ENCODE data around the gene LARP6.
"Not testable (repeated sequence)": the region's sequence is repeated elsewhere in the genome, so short reads cannot be mapped to it uniquely, and the experiment has no call there.

LARP6 gene

GRCh38 chr15:70827721-70828120 is 26.2 kb downstream of the LARP6 start:
- Mint-ChIP-seq H3K9me3 (no peaks in the 10 kb centered on the region), H3K4me1 (no peaks in the 10 kb centered on the region), H3K27me3 (peaks cover 13% of the 10 kb centered on the region), H3K36me3 (ENCODE audit: low read depth) (no peaks in the 10 kb centered on the region), H3K4me3 (no peak overlapping the region), H3K27ac (no peak overlapping the region)
- ATAC-seq, result no peak
- DNase-seq, result no peak

- no peaks in the 10 kb centered on the region for H3K9me3 Mint-ChIP-seq
- H3K27ac Mint-ChIP-seq, result no peak overlapping the region
- peaks cover 13% of the 10 kb centered on the region for H3K27me3 Mint-ChIP-seq
- ATAC-seq (no peak), DNase-seq (no peak)
- no peak overlapping the region for H3K4me3 Mint-ChIP-seq
- H3K36me3 Mint-ChIP-seq (ENCODE audit: low read depth), result no peaks in the 10 kb centered on the region
- no peaks in the 10 kb centered on the region for H3K4me1 Mint-ChIP-seq
Observed at GRCh38 chr15:70826634-70827033, 27.3 kb downstream of the LARP6 start.

DNA sequence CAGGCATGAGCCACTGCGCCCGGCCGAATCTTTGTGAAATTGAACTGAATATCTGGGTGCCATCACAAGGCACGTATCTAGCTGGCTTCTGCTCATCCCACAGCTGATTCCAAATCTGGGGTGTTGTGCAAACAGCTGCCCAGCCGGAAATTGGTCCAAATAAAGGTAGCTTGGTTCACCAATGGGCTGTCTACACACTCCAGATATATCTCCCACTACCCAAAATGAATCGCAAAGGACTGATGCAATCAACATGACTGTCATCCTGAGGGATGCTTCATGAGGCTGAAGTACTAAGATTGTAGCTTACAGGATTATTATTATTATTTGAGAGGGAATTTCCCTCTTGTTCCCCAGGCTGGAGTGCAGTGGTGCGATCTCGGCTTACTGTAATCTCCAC is 28.1 kb downstream of the LARP6 start:
- Mint-ChIP-seq H3K4me1 (no peaks in the 10 kb centered on the region), H3K9me3 (no peaks in the 10 kb centered on the region)
- ATAC-seq, result no peak

DNA sequence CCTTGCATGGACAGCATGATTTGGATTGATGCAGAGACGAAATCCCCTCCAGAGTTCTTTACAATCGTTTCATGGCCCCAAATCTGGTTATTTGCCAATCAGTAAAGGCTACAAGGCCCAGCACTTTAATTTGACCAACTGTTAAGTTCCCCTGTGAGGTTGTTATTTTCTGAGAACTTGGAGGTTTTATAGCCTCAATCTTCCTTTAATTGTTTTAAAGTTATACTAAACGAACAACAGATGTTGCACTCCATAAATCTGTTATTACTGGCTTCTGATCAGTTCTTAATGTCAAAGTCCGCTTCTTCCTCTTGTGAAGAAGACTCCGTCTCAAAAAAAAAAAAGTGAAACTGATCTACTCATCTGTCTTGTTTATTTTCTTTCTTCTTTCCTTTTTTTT is 30.8 kb downstream of the LARP6 start:
- no peak for ATAC-seq
- Mint-ChIP-seq H3K4me3 (no peak overlapping the region), H3K36me3 (ENCODE audit: low read depth) (no peaks in the 10 kb centered on the region), H3K27me3 (peaks cover 11% of the 10 kb centered on the region), H3K27ac (no peak overlapping the region), H3K9me3 (no peaks in the 10 kb centered on the region), H3K4me1 (no peaks in the 10 kb centered on the region)
- no peak for DNase-seq

More for the DNA sequence above, 28.1 kb downstream of the LARP6 start:
- no peaks in the 10 kb centered on the region for H3K36me3 Mint-ChIP-seq (ENCODE audit: low read depth)
- H3K4me3 Mint-ChIP-seq, result no peak overlapping the region
- H3K27me3 Mint-ChIP-seq, result peaks cover 13% of the 10 kb centered on the region
- no peak overlapping the region for H3K27ac Mint-ChIP-seq
- DNase-seq, result no peak

DNA sequence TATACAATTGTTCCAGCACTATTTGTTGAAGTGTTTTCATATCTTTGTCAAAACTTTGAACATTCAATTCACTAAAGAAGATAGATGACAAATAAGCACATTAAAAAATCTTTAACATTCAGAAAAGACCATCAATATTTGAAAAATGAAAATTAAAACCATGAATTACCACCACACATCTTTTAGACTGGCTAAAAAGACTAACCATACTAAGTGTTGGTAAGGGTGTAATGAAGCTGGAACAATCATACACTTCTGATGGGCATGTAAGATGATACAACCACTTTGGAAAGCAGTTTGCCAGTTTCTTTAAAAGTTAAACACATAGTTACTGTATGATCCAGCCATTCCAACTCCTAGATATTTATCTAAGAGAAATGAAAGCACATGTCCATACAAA is 33.7 kb downstream of the LARP6 start:
- ATAC-seq (no peak), DNase-seq (no peak)
- H3K36me3 Mint-ChIP-seq (ENCODE audit: low read depth), result no peaks in the 10 kb centered on the region
- H3K9me3 Mint-ChIP-seq, result no peaks in the 10 kb centered on the region
- peaks cover 2% of the 10 kb centered on the region for H3K27me3 Mint-ChIP-seq
- H3K27ac Mint-ChIP-seq, result no peak overlapping the region
- H3K4me1 Mint-ChIP-seq, result no peaks in the 10 kb centered on the region
- H3K4me3 Mint-ChIP-seq, result no peak overlapping the region

DNA sequence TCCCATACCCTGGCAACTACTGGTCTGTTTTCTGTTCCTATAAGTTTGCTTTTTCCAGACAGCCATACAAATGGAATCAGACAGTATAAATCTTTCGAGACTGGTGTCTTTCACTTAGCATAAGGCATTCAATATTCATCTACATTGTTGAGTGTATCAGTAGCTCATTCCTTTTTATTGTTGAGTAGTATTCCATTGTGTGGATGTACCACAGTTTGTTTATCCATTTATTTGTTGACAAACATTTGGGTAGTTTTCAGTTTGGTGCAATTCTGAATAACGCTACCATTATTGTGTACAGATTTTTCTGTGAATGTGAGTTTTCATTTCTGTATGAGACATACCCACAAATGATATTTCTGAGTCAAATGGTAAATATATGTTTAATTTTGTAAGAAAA is 35.4 kb downstream of the LARP6 start:
- no peak overlapping the region for H3K4me3 Mint-ChIP-seq
- no peak for ATAC-seq
- no peaks in the 10 kb centered on the region for H3K9me3 Mint-ChIP-seq
- H3K27ac Mint-ChIP-seq, result no peak overlapping the region
- H3K4me1 Mint-ChIP-seq, result no peaks in the 10 kb centered on the region
- no peaks in the 10 kb centered on the region for H3K27me3 Mint-ChIP-seq
- no peaks in the 10 kb centered on the region for H3K36me3 Mint-ChIP-seq (ENCODE audit: low read depth)
- no peak for DNase-seq

DNA sequence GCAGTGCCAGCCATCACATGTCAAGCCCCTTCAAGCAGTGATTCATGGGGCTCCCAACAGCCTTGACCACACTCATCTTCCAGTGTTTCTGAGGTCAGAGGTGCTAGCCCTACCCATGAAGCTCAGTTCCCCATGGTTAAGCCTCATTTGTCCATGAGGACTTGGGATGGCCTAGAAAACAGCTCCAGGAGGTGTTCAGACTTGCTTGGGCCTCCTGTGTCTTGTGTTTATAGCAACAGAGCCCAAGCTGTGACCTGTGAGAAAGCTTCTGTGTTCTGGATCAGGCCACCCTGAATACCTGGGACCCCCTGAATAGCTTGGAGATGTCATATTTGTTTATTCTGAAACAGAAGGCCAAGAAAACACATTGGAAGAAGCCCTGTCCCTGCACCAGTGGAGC is 36.7 kb downstream of the LARP6 start:
- no peaks in the 10 kb centered on the region for H3K9me3 Mint-ChIP-seq

DNA sequence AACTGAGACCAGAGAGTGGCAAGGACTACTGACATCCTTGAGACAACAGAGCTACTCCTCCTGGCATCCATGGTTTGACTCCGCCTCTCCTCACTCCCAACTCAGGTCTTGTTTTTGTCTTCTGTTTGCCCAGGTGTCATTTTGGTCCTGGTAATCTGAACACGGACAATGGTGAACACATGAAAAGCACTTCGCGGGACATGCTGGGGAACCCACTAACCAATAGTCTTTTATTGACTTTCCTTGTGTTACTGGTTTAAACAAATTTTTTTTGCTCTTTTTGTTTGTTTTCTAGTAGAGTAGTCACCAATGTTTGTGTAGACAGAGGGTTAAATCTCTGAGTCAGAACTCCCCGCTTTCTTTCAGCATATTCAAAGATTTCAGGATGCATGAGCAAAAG is 38.4 kb downstream of the LARP6 start:
- no peak for ATAC-seq
- no peak for DNase-seq
- Mint-ChIP-seq H3K36me3 (ENCODE audit: low read depth) (no peaks in the 10 kb centered on the region), H3K27me3 (peaks cover under 1% of the 10 kb centered on the region), H3K9me3 (no peaks in the 10 kb centered on the region), H3K4me3 (no peak overlapping the region), H3K27ac (no peak overlapping the region), H3K4me1 (no peaks in the 10 kb centered on the region)

More for the DNA sequence above, 36.7 kb downstream of the LARP6 start:
- DNase-seq (no peak), ATAC-seq (no peak)
- Mint-ChIP-seq H3K4me3 (no peak overlapping the region), H3K27ac (no peak overlapping the region), H3K4me1 (no peaks in the 10 kb centered on the region), H3K36me3 (ENCODE audit: low read depth) (no peaks in the 10 kb centered on the region), H3K27me3 (no peaks in the 10 kb centered on the region)

DNA sequence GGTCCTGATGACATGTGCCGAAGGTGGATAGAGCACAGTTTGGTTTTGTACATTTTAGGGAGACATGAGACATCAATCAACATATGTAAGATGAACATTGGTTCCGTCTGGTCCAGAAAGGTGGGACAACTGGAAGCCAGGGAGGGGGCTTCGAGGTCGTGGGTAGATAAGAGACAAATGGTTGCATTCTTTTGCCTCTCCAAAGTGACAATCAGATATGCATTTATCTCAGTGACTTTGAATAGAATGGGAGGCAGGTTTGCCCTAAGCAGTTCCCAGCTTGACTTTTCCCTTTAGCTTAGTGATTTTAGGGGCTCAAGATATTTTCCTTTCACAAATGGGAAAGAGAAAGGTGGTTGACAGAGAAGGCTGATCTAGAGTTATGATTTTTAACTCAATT is 38.9 kb downstream of the LARP6 start:
- not testable (repeated sequence) for H3K4me3 Mint-ChIP-seq; DNase-seq; H3K27ac Mint-ChIP-seq; H3K27me3 Mint-ChIP-seq; H3K36me3 Mint-ChIP-seq (ENCODE audit: low read depth); H3K9me3 Mint-ChIP-seq; H3K4me1 Mint-ChIP-seq; ATAC-seq

DNA sequence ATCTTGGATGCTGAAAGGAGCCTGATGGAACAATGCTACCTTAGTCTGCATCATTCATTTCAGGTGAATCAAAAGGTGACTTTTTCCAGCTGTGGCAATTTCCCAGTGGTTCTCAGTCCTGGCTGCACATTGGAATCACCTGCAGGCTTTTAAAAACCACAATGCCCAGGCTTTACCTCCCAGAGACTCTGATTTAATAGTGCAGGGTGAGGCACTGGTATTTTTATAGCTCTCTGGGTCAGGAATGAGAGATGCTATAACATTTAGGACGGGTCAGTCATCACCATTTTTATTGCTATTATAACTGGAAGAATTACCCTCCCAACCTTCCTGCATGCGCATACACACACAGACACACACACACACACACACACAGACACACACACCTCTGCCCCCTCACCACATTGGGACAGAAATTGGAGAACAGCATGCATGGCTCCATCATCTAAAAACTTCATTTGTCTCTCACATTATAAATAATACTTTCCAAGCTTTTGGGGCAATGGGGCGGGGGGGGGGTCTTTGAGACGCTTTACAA is 41.1 kb downstream of the LARP6 start:
- ATAC-seq (no peak), DNase-seq (no peak)
- Mint-ChIP-seq H3K36me3 (ENCODE audit: low read depth) (no peaks in the 10 kb centered on the region), H3K4me3 (no peak overlapping the region), H3K9me3 (no peaks in the 10 kb centered on the region), H3K4me1 (no peaks in the 10 kb centered on the region), H3K27me3 (peaks cover 2% of the 10 kb centered on the region), H3K27ac (no peak overlapping the region)

DNA sequence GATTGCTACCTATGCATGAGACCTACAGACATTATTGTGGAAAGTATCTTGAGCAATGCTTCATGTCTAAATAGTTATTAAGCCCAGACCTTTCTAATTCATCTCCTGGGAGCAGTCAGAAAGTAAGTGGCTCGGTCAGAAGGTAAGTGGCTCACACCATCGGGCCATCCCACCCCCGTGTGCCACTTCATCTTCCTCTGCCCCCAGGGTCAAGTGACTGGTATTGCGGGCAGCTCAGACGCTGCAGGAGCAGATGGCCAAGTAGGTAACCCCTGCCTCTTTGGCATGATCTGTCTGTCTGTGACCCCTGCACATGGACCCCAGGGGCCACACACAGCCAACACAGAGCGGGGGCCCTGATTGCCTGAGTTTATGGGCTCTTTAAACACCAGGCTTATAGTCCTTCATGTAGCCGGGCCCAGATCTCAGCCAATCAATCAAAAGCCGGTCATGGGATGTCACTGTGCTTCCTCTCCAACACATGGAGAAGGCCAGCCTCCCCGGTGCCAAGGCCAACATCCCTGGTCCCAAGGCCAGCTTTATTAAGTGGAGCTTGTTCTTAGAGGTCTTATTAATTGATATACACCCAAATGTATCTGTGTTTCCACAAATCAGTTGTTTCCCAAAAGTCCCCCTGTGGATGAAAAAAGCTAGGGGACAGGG is 42.9 kb downstream of the LARP6 start:
- Mint-ChIP-seq H3K9me3 (no peaks in the 10 kb centered on the region), H3K4me1 (peaks cover 2% of the 10 kb centered on the region)
- no peak for ATAC-seq

DNA sequence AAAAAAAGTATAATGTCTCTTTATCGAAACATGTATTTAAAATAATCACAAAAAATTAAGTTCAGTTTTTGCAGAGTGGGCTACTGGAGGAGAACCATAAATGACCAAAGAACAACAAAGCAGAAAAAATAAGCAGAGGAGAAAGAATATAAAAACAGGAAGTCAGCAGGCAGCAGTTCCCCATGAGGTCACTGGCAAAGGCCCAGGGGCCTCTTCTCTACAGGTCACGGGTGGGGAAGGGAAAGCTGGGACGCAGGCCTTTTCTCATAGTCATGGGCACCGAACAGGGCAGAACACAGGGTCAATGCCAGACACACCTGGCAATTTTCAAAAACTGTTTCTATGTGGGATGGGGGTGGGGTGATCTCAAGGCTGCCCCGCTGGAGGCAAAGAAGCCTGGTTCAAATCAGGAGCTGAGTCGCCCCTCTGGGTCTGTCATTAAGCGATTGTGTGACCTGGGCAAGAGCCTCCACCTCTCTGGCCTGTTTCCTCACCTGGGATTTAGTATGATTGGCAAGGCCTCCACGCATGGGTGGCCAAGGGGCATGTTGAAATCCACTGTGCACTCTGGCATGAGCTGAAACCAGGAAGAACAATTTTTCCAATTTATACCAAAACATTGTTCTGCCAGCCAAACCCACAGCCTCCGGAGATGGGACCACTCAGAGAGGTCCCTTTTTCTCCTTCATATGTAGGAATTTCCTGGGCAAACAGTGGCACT is 46.8 kb downstream of the LARP6 start:
- ATAC-seq, result no peak
- peaks cover 2% of the 10 kb centered on the region for H3K27me3 Mint-ChIP-seq
- H3K36me3 Mint-ChIP-seq (ENCODE audit: low read depth), result no peaks in the 10 kb centered on the region
- no peak overlapping the region for H3K27ac Mint-ChIP-seq
- peaks cover 2% of the 10 kb centered on the region for H3K4me1 Mint-ChIP-seq
- no peaks in the 10 kb centered on the region for H3K9me3 Mint-ChIP-seq
- no peak overlapping the region for H3K4me3 Mint-ChIP-seq
- DNase-seq, result no peak

More for the DNA sequence above, 42.9 kb downstream of the LARP6 start:
- no peak for DNase-seq
- peaks cover 2% of the 10 kb centered on the region for H3K27me3 Mint-ChIP-seq
- no peak overlapping the region for H3K4me3 Mint-ChIP-seq
- H3K27ac Mint-ChIP-seq, result no peak overlapping the region
- no peaks in the 10 kb centered on the region for H3K36me3 Mint-ChIP-seq (ENCODE audit: low read depth)

- H3K9me3 Mint-ChIP-seq; ATAC-seq; DNase-seq; H3K36me3 Mint-ChIP-seq (ENCODE audit: low read depth); H3K4me3 Mint-ChIP-seq; H3K4me1 Mint-ChIP-seq; H3K27me3 Mint-ChIP-seq; H3K27ac Mint-ChIP-seq: not testable (repeated sequence)
Observed at GRCh38 chr15:70804388-70804787, 49.6 kb downstream of the LARP6 start.

GRCh38 chr15:70802629-70803028 is 51.3 kb downstream of the LARP6 start:
- ATAC-seq (no peak), DNase-seq (no peak)
- Mint-ChIP-seq H3K27me3 (no peaks in the 10 kb centered on the region), H3K27ac (no peak overlapping the region), H3K4me3 (no peak overlapping the region), H3K4me1 (peaks cover 2% of the 10 kb centered on the region), H3K9me3 (no peaks in the 10 kb centered on the region), H3K36me3 (ENCODE audit: low read depth) (no peaks in the 10 kb centered on the region)

- H3K9me3 Mint-ChIP-seq, result no peaks in the 10 kb centered on the region
- DNase-seq (no peak), ATAC-seq (no peak)
- no peaks in the 10 kb centered on the region for H3K36me3 Mint-ChIP-seq (ENCODE audit: low read depth)
- H3K4me1 Mint-ChIP-seq, result no peaks in the 10 kb centered on the region
- no peaks in the 10 kb centered on the region for H3K27me3 Mint-ChIP-seq
- H3K27ac Mint-ChIP-seq, result no peak overlapping the region
- no peak overlapping the region for H3K4me3 Mint-ChIP-seq
Observed at GRCh38 chr15:70801109-70801508, 52.8 kb downstream of the LARP6 start.
